WTC11 (cell line): ENCODE results near the gene RIN1. TPM values are rescaled to one million over a fixed set of nuclear protein-coding genes. Genes with fewer than 3 reads are reported as not detected.

ENCODE experiments used
- AFF4 ChIP-seq: sonication (generic); formaldehyde crosslinking; IDR thresholded peaks from 2 replicates; pipeline ENCODE4 v1.8.1; 2023; ENCODE audit warnings: mild to moderate bottlenecking, missing genetic modification reagents, borderline replicate concordance
- ATF6 ChIP-seq: sonication (generic); formaldehyde crosslinking; IDR thresholded peaks from 2 replicates; pipeline ENCODE4 v1.8.1; 2023; ENCODE audit warnings: mild to moderate bottlenecking, missing genetic modification reagents
- ESRRA ChIP-seq: sonication (generic); formaldehyde crosslinking; IDR thresholded peaks from 2 replicates; pipeline ENCODE4 v1.8.1; 2022; ENCODE audit warnings: mild to moderate bottlenecking, missing genetic modification reagents, borderline replicate concordance
- ETV6 ChIP-seq: sonication (generic); formaldehyde crosslinking; IDR thresholded peaks from 2 replicates; pipeline ENCODE4 v1.8.1; 2022; ENCODE audit warnings: mild to moderate bottlenecking, missing genetic modification reagents
- GTF2I ChIP-seq: fragments of 250-450 bp; sonication (Bioruptor Pico); conservative IDR thresholded peaks from 2 replicates; pipeline ENCODE4 v1.4.0; 2021; ENCODE audit warnings: mild to moderate bottlenecking
- HMGA2 ChIP-seq: fragments of 250-450 bp; sonication (Bioruptor Pico); IDR thresholded peaks from 2 replicates; pipeline ENCODE4 v1.4.0; 2021; ENCODE audit warnings: mild to moderate bottlenecking, moderate library complexity
- HMGXB4 ChIP-seq: sonication (generic); formaldehyde crosslinking; IDR thresholded peaks from 2 replicates; pipeline ENCODE4 v1.8.1; 2023; ENCODE audit warnings: mild to moderate bottlenecking, moderate library complexity, missing genetic modification reagents
- IRF2 ChIP-seq: sonication (generic); formaldehyde crosslinking; IDR thresholded peaks from 2 replicates; pipeline ENCODE4 v1.8.0; 2022; ENCODE audit warnings: low read depth, missing genetic modification reagents, borderline replicate concordance
- MAX ChIP-seq: sonication (generic); formaldehyde crosslinking; IDR thresholded peaks from 2 replicates; pipeline ENCODE4 v1.8.0; 2022; ENCODE audit warnings: mild to moderate bottlenecking, missing genetic modification reagents
- MYBL2 ChIP-seq: sonication (generic); formaldehyde crosslinking; IDR thresholded peaks from 2 replicates; pipeline ENCODE4 v1.8.1; 2023; ENCODE audit warnings: mild to moderate bottlenecking, moderate library complexity, missing genetic modification reagents
- NFYB ChIP-seq: sonication (generic); formaldehyde crosslinking; conservative IDR thresholded peaks from 2 replicates; pipeline ENCODE4 v1.8.0; 2022; ENCODE audit warnings: low read depth, missing genetic modification reagents
- OVOL2 ChIP-seq: fragments of 250-450 bp; sonication (Bioruptor Pico); IDR thresholded peaks from 2 replicates; pipeline ENCODE4 v1.9.0; 2021; ENCODE audit warnings: mild to moderate bottlenecking, borderline replicate concordance
- SMAD3 ChIP-seq: sonication (generic); formaldehyde crosslinking; IDR thresholded peaks from 2 replicates; pipeline ENCODE4 v1.8.0; 2022; ENCODE audit warnings: missing genetic modification reagents, mild to moderate bottlenecking, borderline replicate concordance
- SOX15 ChIP-seq: fragments of 250-450 bp; sonication (Bioruptor Pico); IDR thresholded peaks from 2 replicates; pipeline ENCODE4 v1.9.0; 2021; ENCODE audit warnings: mild to moderate bottlenecking
- SP1 ChIP-seq: sonication (generic); formaldehyde crosslinking; conservative IDR thresholded peaks from 2 replicates; pipeline ENCODE4 v1.8.1; 2022; ENCODE audit warnings: missing genetic modification reagents
- TCF7 ChIP-seq: sonication (generic); formaldehyde crosslinking; IDR thresholded peaks from 2 replicates; pipeline ENCODE4 v1.8.0; 2022; ENCODE audit warnings: mild to moderate bottlenecking, low read depth, missing genetic modification reagents, moderate library complexity
- ZNF232 ChIP-seq: sonication (generic); formaldehyde crosslinking; IDR thresholded peaks from 2 replicates; pipeline ENCODE4 v1.8.0; 2022; ENCODE audit warnings: mild to moderate bottlenecking, missing genetic modification reagents
- ZNF416 ChIP-seq: fragments of 250-450 bp; sonication (Bioruptor Pico); IDR thresholded peaks from 2 replicates; pipeline ENCODE4 v1.9.0; 2021; ENCODE audit warnings: mild to moderate bottlenecking, inconsistent platforms
- total RNA-seq: library from RNA; stranded (reverse); gene quantifications from 3 replicates; pipeline ENCODE4 v1.2.3, GENCODE V29; 2021

Gene RIN1
- total RNA-seq, 1 experiment from 2014 or later = 5.0 TPM

- TF ChIP-seq HMGXB4 (no peak), ZNF232 (CRISPR knock-in tag) (peak; percentile 66; the same call in 1 of the 2 replicates), ESRRA (CRISPR knock-in tag) (0 out of 2 replicates have a peak, but pooled peaks have one; percentile 19), GTF2I (CRISPR knock-in tag) (no peak), HMGA2 (CRISPR knock-in tag) (no peak), ATF6 (CRISPR knock-in tag) (no peak), AFF4 (CRISPR knock-in tag) (0 out of 2 replicates have a peak, but pooled peaks have one; percentile 36), OVOL2 (CRISPR knock-in tag) (no peak), ZNF416 (CRISPR knock-in tag) (peak; percentile 58; the same call in 1 of the 2 replicates), IRF2 (CRISPR knock-in tag) (no peak), SMAD3 (CRISPR knock-in tag) (0 out of 2 replicates have a peak, but pooled peaks have one; percentile 24), TCF7 (CRISPR knock-in tag) (no peak), SP1 (CRISPR knock-in tag) (peak; percentile 56), MYBL2 (no peak), SOX15 (CRISPR knock-in tag) (no peak), MAX (CRISPR knock-in tag) (no peak), NFYB (CRISPR knock-in tag) (no peak), ETV6 (CRISPR knock-in tag) (no peak)
These were observed 35.6 kb upstream of the RIN1 start, which contains the start of gene SLC29A2 (continued) for GRCh38 chr11:66371627-66372415.
